Measurements from ENCODE around the gene MS4A12.
A peak's percentile ranks its signal among the peaks of the same experiment; 100 is the strongest.

MS4A12 gene

DNA sequence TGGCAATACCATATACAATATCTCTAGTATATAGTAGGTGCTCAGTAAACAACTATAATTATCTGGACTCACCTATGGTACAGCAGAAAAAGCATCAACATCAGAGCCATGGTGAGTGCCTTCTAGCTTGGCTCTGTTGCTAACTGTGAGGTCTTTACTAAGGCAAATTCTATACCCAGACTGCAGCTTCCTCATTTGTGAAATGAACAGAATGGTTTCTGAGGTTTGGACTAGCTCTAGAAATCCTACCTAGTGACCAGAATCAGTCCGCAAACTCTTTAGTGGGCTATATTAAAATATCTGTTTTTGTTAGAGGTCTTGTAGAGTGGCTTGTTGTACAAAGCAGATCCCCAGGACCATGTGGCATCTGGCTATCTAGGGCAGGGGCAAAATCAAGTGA, 33.2 kb upstream of the MS4A12 start:
- H3K4me3 ChIP-seq (ENCODE audit: low read depth, low read length): peak overlapping the region; percentile 62
- no peak for TF ChIP-seq CTCF (IDR thresholded peaks at IDR 0.05; ENCODE audit: borderline replicate concordance, insufficient read depth, low read depth, low read length)

- no peak overlapping the region for H3K4me3 ChIP-seq (ENCODE audit: low read depth, low read length)
- TF ChIP-seq CTCF (IDR thresholded peaks at IDR 0.05; ENCODE audit: borderline replicate concordance, insufficient read depth, low read depth, low read length): no peak
Measured at GRCh38 chr11:60468829-60469228, 23.7 kb upstream of the MS4A12 start.

DNA sequence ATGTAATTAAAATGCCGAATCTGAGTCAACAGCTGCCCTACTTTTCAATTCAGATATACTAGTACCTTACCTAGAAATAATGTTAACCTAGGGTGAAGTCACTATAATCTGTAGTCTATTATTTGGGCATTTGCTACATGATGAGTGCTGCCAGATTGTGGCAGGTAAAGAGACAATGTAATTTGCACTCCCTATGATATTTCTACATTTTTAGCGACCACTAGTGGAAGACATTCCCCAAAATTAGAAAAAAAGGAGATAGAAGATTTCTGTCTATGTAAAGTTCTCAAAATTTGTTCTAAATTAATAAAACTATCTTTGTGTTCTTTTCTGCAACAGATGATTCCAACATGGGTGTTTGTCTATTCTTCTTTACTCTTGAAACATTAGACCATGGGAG, 22.9 kb upstream of the MS4A12 start:
- H3K4me3 ChIP-seq (ENCODE audit: low read depth, low read length): no peak overlapping the region
- TF ChIP-seq CTCF (IDR thresholded peaks at IDR 0.05; ENCODE audit: borderline replicate concordance, insufficient read depth, low read depth, low read length): no peak

GRCh38 chr11:60477035-60477445, 15.5 kb upstream of the MS4A12 start:
- no peak overlapping the region for H3K4me3 ChIP-seq (ENCODE audit: low read depth, low read length)
- TF ChIP-seq CTCF (IDR thresholded peaks at IDR 0.05; ENCODE audit: borderline replicate concordance, insufficient read depth, low read depth, low read length): no peak

- no peak for TF ChIP-seq CTCF (IDR thresholded peaks at IDR 0.05; ENCODE audit: borderline replicate concordance, insufficient read depth, low read depth, low read length)
- H3K4me3 ChIP-seq (ENCODE audit: low read depth, low read length): no peak overlapping the region
Measured at GRCh38 chr11:60482361-60482760, 10.2 kb upstream of the MS4A12 start.

DNA sequence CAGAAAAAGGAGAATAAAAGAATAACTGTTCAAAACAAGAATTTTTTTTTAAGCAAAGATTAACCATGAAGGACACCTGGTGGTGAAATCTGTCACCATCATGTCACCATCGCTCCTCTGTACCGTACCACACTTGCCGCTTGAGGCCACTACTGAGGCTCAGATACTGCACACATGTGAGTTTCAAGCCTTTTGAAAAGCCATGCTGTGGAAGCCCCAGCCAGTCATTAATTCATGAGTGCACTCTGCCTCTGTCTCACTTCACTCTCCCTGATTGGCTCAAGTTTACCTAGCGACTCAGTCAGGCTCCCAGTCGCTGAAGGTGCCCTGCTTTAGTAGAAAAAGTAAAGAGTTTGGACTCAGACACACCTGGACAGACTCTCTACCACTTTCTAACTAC, 6.6 kb upstream of the MS4A12 start:
- no peak overlapping the region for H3K4me3 ChIP-seq (ENCODE audit: low read depth, low read length)
- TF ChIP-seq CTCF (IDR thresholded peaks at IDR 0.05; ENCODE audit: borderline replicate concordance, insufficient read depth, low read depth, low read length): peak; percentile 88

DNA sequence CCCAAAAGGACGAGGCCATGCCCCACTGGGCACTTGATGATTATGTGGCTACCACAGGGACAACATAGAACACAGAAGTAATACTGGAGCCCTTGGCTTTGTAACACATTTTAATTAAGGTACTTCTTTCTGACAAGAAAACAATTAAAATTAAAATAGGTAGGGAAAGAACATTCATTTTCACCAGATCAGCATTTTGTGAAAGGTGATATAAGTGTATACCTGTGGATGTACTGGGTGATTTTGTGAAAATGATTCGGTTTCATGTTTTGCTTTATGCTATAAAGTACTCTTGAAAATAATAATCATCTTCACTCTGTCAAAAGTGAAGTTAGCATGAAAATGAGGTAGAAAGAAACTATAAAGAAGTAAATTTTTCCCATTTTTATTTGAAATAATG, 876 bp downstream of the MS4A12 start:
- no peak overlapping the region for H3K4me3 ChIP-seq (ENCODE audit: low read depth, low read length)
- no peak for TF ChIP-seq CTCF (IDR thresholded peaks at IDR 0.05; ENCODE audit: borderline replicate concordance, insufficient read depth, low read depth, low read length)

Measured in GM12875 (cell line).